CD4-positive, CD25-positive, alpha-beta regulatory T cell (primary cell): ENCODE measurements around the gene PLA2G2C. TPM values are rescaled to one million over a fixed set of nuclear protein-coding genes. Genes with fewer than 3 reads are reported as not detected.

Experiments
- ATAC-seq, 2 donors: fragments of 150-1000 bp; cut with Tn5 transposase; one replicate each; pipeline ENCODE4 v1.10.0; 2021; ENCODE audit warnings: low read depth in 2 of 2, moderate number of reproducible peaks in 2 of 2, moderate library complexity in 1 of 2
- DNase-seq, 3 donors: peaks; one replicate each; pipeline versions ENCODE4 v3.0.0 to v3.0.0-alpha.2; 2012 to 2022; ENCODE audit warnings: mixed read lengths in 1 of 3
- H3K27ac ChIP-seq: one replicate; pipeline ENCODE4 v1.7.0; 2013; ENCODE audit warnings: mild to moderate bottlenecking, low read length; ENCODE audit not compliant: insufficient read depth, poor library complexity, severe bottlenecking
- H3K27me3 ChIP-seq: one replicate; pipeline ENCODE4 v1.7.0; 2013; ENCODE audit warnings: low read length; ENCODE audit not compliant: control insufficient read depth, insufficient read depth
- H3K36me3 ChIP-seq: one replicate; pipeline ENCODE4 v1.7.0; 2013; ENCODE audit warnings: mild to moderate bottlenecking, low read length, moderate library complexity; ENCODE audit not compliant: control insufficient read depth, insufficient read depth
- H3K4me1 ChIP-seq: 2 replicates; pipeline ENCODE4 v1.7.0; 2013; ENCODE audit warnings: mild to moderate bottlenecking, low read length; ENCODE audit not compliant: insufficient read depth, control insufficient read depth, poor library complexity, severe bottlenecking
- H3K4me3 ChIP-seq: one replicate; pipeline ENCODE4 v1.7.0; 2013; ENCODE audit warnings: low read depth, mild to moderate bottlenecking, low read length, moderate library complexity
- H3K9me3 ChIP-seq, 2 experiments: 1 replicate in 1 of 2; 2 replicates in 1 of 2; pipeline ENCODE4 v1.7.0; 2013; ENCODE audit warnings: low read length in 2 of 2, mild to moderate bottlenecking in 1 of 2, moderate library complexity in 1 of 2; ENCODE audit not compliant: control insufficient read depth in 2 of 2
- H3K27ac Mint-ChIP-seq, 3 donors: one replicate each; pipeline ENCODE4 v1.8.0; 2020 to 2022; ENCODE audit warnings: mild to moderate bottlenecking in 3 of 3, mixed read lengths in 3 of 3, moderate library complexity in 2 of 3
- H3K27me3 Mint-ChIP-seq: one replicate; pipeline ENCODE4 v1.8.0; 2022; ENCODE audit warnings: mild to moderate bottlenecking, mixed read lengths
- H3K36me3 Mint-ChIP-seq: one replicate; pipeline ENCODE4 v1.8.0; 2020; ENCODE audit warnings: mixed read lengths
- H3K4me1 Mint-ChIP-seq, 4 donors: one replicate each; pipeline ENCODE4 v1.8.0; 2020 to 2022; ENCODE audit warnings: mixed read lengths in 4 of 4, mild to moderate bottlenecking in 1 of 4
- H3K4me3 Mint-ChIP-seq, 4 donors: one replicate each; pipeline ENCODE4 v1.8.0; 2020 to 2022; ENCODE audit warnings: mild to moderate bottlenecking in 4 of 4, mixed read lengths in 4 of 4, moderate library complexity in 3 of 4
- H3K9me3 Mint-ChIP-seq, 7 donors: one replicate each; pipeline ENCODE4 v1.8.0; 2020 to 2022; ENCODE audit warnings: mixed read lengths in 7 of 7, mild to moderate bottlenecking in 3 of 7, moderate library complexity in 2 of 7
- polyA plus RNA-seq, 4 donors: library from polyadenylated mRNA; unstranded; fragments of 300-500 nt; fragmentation: Illumina TruSeq; gene quantifications; one replicate each; pipeline ENCODE4 v1.2.3, GENCODE V29; 2021
- total RNA-seq: library from RNA; stranded (reverse); gene quantifications from one replicate; pipeline ENCODE4 v1.2.3, GENCODE V29; 2022

The PLA2G2C gene
- total and polyA plus RNA-seq, 5 donors from 2014 or later, result not detected

GRCh38 chr1:20154301-20154831 lies 32.0 kb downstream of the PLA2G2C start:
- peak overlapping the region in 3 of 4 donors; percentile 5 to 83 (median 49) for H3K4me3 Mint-ChIP-seq
- peak in 1 of 3 donors; percentile 40 for DNase-seq
- H3K36me3 Mint-ChIP-seq, result no peaks in the 10 kb centered on the region
- H3K4me1 Mint-ChIP-seq, result peaks cover 0 to 18% (median 7%) of the 10 kb centered on the region in 4 donors
- Histone ChIP-seq H3K27ac (no peak overlapping the region), H3K4me3 (peak overlapping the region; percentile 40), H3K36me3 (no peaks in the 10 kb centered on the region), H3K4me1 (peaks cover 11% of the 10 kb centered on the region), H3K27me3 (no peaks in the 10 kb centered on the region), H3K9me3 (peaks cover 4 to 16% of the 10 kb centered on the region in 2 experiments)
- no peak for ATAC-seq
- H3K27ac Mint-ChIP-seq, result peak overlapping the region in 2 of 3 donors; percentile 11 to 72
- no peaks in the 10 kb centered on the region for H3K27me3 Mint-ChIP-seq
- H3K9me3 Mint-ChIP-seq, result peaks cover 0 to 13% (median 2%) of the 10 kb centered on the region in 7 donors

GRCh38 chr1:20153000-20153418 lies 33.3 kb downstream of the PLA2G2C start:
- ATAC-seq (no peak), DNase-seq (no peak)
- H3K4me1 ChIP-seq, result peaks cover 11% of the 10 kb centered on the region
- Mint-ChIP-seq H3K36me3 (no peaks in the 10 kb centered on the region), H3K27ac (no peak overlapping the region), H3K9me3 (peaks cover 0 to 6% (median 2%) of the 10 kb centered on the region in 7 donors), H3K4me3 (peak overlapping the region in 1 of 4 donors; percentile 43), H3K27me3 (no peaks in the 10 kb centered on the region), H3K4me1 (peaks cover 0 to 18% (median 7%) of the 10 kb centered on the region in 4 donors)
- no peaks in the 10 kb centered on the region for H3K27me3 ChIP-seq
- no peaks in the 10 kb centered on the region for H3K36me3 ChIP-seq
- no peak overlapping the region for H3K27ac ChIP-seq
- peaks cover 0 to 3% of the 10 kb centered on the region in 2 experiments for H3K9me3 ChIP-seq
- no peak overlapping the region for H3K4me3 ChIP-seq

- Histone ChIP-seq H3K27ac (no peak overlapping the region), H3K27me3 (no peaks in the 10 kb centered on the region), H3K9me3 (no peaks in the 10 kb centered on the region), H3K4me3 (no peak overlapping the region), H3K36me3 (no peaks in the 10 kb centered on the region), H3K4me1 (peaks cover 11% of the 10 kb centered on the region)
- peaks cover 0 to 18% (median 7%) of the 10 kb centered on the region in 4 donors for H3K4me1 Mint-ChIP-seq
- H3K9me3 Mint-ChIP-seq, result peaks cover 0 to 5% (median 0%) of the 10 kb centered on the region in 7 donors
- H3K27ac Mint-ChIP-seq, result peak overlapping the region in 2 of 3 donors; percentile 42 to 47
- H3K36me3 Mint-ChIP-seq, result no peaks in the 10 kb centered on the region
- no peak for DNase-seq
- ATAC-seq, result no peak
- H3K27me3 Mint-ChIP-seq, result no peaks in the 10 kb centered on the region
- peak overlapping the region; percentile 38 to 85 (median 80) for H3K4me3 Mint-ChIP-seq
These were observed 33.8 kb downstream of the PLA2G2C start for GRCh38 chr1:20152599-20152930.

- H3K27me3 ChIP-seq, result no peaks in the 10 kb centered on the region
- Mint-ChIP-seq H3K4me1 (peaks cover 0 to 18% (median 7%) of the 10 kb centered on the region in 4 donors), H3K27me3 (no peaks in the 10 kb centered on the region), H3K27ac (peak overlapping the region in 2 of 3 donors; percentile 42 to 47), H3K9me3 (peaks cover 0 to 2% (median 0%) of the 10 kb centered on the region in 7 donors), H3K4me3 (peak overlapping the region; percentile 38 to 85 (median 80)), H3K36me3 (no peaks in the 10 kb centered on the region)
- H3K36me3 ChIP-seq, result no peaks in the 10 kb centered on the region
- H3K4me1 ChIP-seq, result peaks cover 11% of the 10 kb centered on the region
- peak overlapping the region; percentile 32 for H3K4me3 ChIP-seq
- DNase-seq (peak; percentile 60 to 72 (median 61)), ATAC-seq (peak; percentile 84 to 85)
- no peak overlapping the region for H3K27ac ChIP-seq
- no peaks in the 10 kb centered on the region for H3K9me3 ChIP-seq
These were observed 34.3 kb downstream of the PLA2G2C start for GRCh38 chr1:20151906-20152598.

GRCh38 chr1:20150969-20151368 lies 35.3 kb downstream of the PLA2G2C start:
- H3K36me3 Mint-ChIP-seq, result no peaks in the 10 kb centered on the region
- Histone ChIP-seq H3K9me3 (no peaks in the 10 kb centered on the region), H3K27me3 (no peaks in the 10 kb centered on the region), H3K36me3 (no peaks in the 10 kb centered on the region), H3K4me3 (no peak overlapping the region), H3K27ac (no peak overlapping the region), H3K4me1 (peaks cover 11% of the 10 kb centered on the region)
- H3K27ac Mint-ChIP-seq, result peak overlapping the region in 1 of 3 donors; percentile 48
- peaks cover 0 to 2% (median 0%) of the 10 kb centered on the region in 7 donors for H3K9me3 Mint-ChIP-seq
- H3K4me3 Mint-ChIP-seq, result peak overlapping the region in 1 of 4 donors; percentile 74
- ATAC-seq (no peak), DNase-seq (no peak)
- peaks cover 0 to 18% (median 7%) of the 10 kb centered on the region in 4 donors for H3K4me1 Mint-ChIP-seq
- no peaks in the 10 kb centered on the region for H3K27me3 Mint-ChIP-seq

GRCh38 chr1:20150326-20150705 lies 36.0 kb downstream of the PLA2G2C start:
- no peak for ATAC-seq
- Mint-ChIP-seq H3K27me3 (no peaks in the 10 kb centered on the region), H3K36me3 (no peaks in the 10 kb centered on the region), H3K4me3 (no peak overlapping the region), H3K27ac (peak overlapping the region in 1 of 3 donors; percentile 55), H3K4me1 (peaks cover 0 to 18% (median 7%) of the 10 kb centered on the region in 4 donors), H3K9me3 (peaks cover 0 to 2% (median 0%) of the 10 kb centered on the region in 7 donors)
- Histone ChIP-seq H3K4me1 (peaks cover 11% of the 10 kb centered on the region), H3K36me3 (no peaks in the 10 kb centered on the region), H3K4me3 (no peak overlapping the region), H3K9me3 (no peaks in the 10 kb centered on the region), H3K27ac (no peak overlapping the region), H3K27me3 (no peaks in the 10 kb centered on the region)
- DNase-seq, result no peak

- H3K27me3 ChIP-seq, result no peaks in the 10 kb centered on the region
- no peaks in the 10 kb centered on the region for H3K9me3 ChIP-seq
- peaks cover 11% of the 10 kb centered on the region for H3K4me1 ChIP-seq
- Mint-ChIP-seq H3K4me1 (peaks cover 0 to 14% (median 5%) of the 10 kb centered on the region in 4 donors), H3K27me3 (no peaks in the 10 kb centered on the region), H3K27ac (no peak overlapping the region), H3K4me3 (no peak overlapping the region), H3K36me3 (no peaks in the 10 kb centered on the region), H3K9me3 (peaks cover 0 to 1% (median 0%) of the 10 kb centered on the region in 7 donors)
- H3K27ac ChIP-seq, result no peak overlapping the region
- no peaks in the 10 kb centered on the region for H3K36me3 ChIP-seq
- no peak overlapping the region for H3K4me3 ChIP-seq
- DNase-seq (no peak), ATAC-seq (no peak)
These were observed 36.6 kb downstream of the PLA2G2C start for GRCh38 chr1:20149601-20150325.
